Suprapubic skin (tissue), 4 donors: Measurements from ENCODE around the gene LAMA5.

ENCODE experiments used
- POLR2A ChIP-seq, 2 donors: fragments of 450-650 bp; IDR thresholded peaks; one replicate each; pipeline ENCODE4 v1.6.1; 2017; ENCODE audit warnings: antibody characterized with exemption in 2 of 2, mild to moderate bottlenecking in 2 of 2, moderate library complexity in 2 of 2
- POLR2AphosphoS5 ChIP-seq, 3 donors: sonication (generic); formaldehyde crosslinking; IDR thresholded peaks; one replicate each; pipeline ENCODE4 v1.6.1; 2017; ENCODE audit warnings: antibody characterized with exemption in 3 of 3

DNA sequence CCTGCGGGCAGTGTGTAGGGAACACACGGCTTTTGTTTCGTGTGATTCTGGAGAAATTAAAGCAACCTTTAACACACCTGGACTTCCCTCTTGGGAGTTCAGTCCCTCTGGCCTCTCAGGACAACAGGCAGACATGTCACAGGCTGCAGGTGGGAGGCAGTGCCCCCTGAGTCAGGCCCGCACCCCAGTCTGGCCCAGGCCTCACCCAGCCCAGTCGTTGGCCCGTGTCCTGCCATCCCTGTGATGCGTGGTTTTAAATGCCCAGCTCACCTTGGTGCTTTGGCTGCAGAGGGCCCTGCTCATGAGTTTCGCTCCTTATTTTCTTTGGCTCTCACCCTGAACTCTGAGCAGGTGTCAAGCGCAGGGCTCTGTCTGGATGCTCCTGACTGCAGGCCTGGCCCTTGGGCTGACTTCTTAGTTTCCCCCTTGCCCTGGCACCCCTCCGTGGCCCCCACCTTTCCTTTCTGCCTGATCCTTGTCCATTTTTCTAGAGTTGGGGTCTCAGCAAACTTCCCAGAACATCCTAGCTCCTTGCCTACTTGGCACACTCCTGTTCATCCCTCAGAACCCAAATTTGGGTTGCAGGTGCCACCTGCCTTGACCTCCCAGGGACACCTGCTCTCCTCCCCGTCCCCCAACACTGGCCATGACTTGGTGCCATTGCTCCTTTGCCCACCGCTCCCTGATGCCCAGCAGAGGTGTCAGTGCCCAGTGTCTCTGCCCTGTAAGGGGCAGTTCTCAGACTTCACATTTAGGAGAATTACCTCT lies 42.2 kb upstream of the LAMA5 start:
- TF ChIP-seq POLR2A (IDR thresholded peaks at IDR 0.05) (no peak), POLR2AphosphoS5 (IDR thresholded peaks at IDR 0.05) (no peak)
